Glomerular visceral epithelial cell (primary cell): ENCODE data around the gene HAUS1.
"Not testable (repeated sequence)": the region's sequence is repeated elsewhere in the genome, so short reads cannot be mapped to it uniquely, and the experiment has no call there.

ENCODE experiments used
- DNase-seq: peaks from one replicate; pipeline ENCODE4 v3.0.0-alpha.2; 2016; ENCODE audit errors: extremely low spot score

HAUS1 gene

GRCh38 chr18:46156124-46156745 lies 52.0 kb downstream of the HAUS1 start:
- no peak for DNase-seq

GRCh38 chr18:46156843-46157242 lies 52.7 kb downstream of the HAUS1 start:
- no peak for DNase-seq

DNA sequence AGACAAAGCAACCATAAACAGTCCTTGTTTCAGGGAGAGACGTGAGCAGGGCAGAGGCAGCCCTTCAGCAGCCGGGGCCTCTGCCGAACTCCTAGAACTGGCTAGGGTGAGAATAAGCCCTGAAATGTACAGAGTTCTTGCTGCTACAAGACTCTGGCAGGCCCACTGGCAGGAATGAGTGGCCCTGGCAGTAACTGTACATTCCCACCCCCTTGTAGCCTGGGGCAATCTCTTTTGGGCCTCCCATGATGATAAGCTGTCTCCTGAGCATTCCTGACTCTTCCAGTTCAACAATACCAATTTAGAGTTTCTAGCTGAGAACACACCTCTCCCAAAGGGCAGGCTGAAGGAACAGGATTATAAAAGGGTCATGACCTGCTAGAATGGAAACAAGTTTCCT lies 54.3 kb downstream of the HAUS1 start:
- DNase-seq: no peak

DNA sequence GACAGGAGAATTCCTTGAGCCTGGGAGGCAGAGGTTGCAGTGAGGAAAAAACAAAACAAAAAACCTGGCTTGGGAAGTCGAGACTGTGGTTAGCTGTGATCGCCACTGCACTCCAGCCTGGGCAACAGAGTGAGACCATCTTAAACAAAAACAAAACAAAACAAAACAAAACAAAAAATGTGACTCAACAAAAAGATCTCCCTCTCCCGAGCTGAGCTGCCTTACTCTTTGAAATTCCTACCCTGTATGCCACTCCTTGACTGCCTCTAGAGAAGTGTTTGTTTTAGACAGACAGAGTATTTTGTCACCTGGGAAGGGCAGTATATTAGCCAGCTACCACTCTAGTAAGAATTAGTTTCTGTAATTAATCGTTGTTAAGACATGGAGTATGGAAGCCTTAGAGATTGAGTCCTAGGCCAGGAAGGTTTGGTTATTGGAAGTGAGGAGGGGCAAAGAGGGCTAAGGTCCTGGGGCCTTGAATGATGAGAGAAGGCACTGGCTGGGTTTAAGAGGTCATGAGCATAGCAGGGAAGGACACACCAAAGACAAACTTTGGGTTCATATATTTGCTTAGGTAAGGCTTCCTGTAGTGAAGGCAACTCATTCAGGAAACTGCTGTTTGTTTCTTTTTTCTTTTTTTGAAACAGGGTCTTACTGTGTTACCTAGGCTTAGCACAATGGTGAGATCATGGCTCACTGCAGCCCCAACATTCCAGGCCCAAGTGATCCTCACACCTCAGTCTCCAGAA lies 56.0 kb downstream of the HAUS1 start:
- peak; percentile 22 for DNase-seq

- not testable (repeated sequence) for DNase-seq
These were observed 56.7 kb downstream of the HAUS1 start for GRCh38 chr18:46160840-46161239.

GRCh38 chr18:46161703-46162396 lies 57.7 kb downstream of the HAUS1 start:
- no peak for DNase-seq

- DNase-seq: no peak
These were observed 58.9 kb downstream of the HAUS1 start for GRCh38 chr18:46163091-46163490.

DNA sequence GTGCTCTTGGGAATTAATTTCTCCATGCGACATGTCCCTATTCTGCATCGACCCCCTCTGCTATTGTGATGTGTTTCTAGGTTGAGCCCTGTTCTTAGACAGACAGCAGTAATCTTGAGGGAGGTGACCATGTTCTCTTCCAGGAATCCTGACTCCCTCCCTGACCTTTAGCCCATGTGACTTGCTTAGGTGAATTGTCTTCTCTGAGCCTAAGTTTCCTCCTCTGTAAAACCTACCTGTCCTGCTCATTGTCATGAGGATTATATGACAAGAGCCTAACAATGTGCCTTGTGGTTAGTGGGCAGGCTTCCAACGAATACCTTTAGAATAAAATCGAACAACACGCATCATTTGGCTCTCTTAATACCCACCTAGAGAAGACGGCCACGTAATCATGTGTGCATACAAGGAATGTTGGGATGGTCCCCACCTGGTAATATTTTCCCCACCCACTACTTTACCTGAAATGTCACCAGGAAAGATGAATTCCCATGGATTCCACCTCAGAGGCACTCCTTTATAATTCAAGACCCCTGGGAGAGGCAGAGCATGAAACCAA lies 59.8 kb downstream of the HAUS1 start:
- DNase-seq: no peak

GRCh38 chr18:46164502-46164901 lies 60.3 kb downstream of the HAUS1 start:
- DNase-seq: not testable (repeated sequence)

DNA sequence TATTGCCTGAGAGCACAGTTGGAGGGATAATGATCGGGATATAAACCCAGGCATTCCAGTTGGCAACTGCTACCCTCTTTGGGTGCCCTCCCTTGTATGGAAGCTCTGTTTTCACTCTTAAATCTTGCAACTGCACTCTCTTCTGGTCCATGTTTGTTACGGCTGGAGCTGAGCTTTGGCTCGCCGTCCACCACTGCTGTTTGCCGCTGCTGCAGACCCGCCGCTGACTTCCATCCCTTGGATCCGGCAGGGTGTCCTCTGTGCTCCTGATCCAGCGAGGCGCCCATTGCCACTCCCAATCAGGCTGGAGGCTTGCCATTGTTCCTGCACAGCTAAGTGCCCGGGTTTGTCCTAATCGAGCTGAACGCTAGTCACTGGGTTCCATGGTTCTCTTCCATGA lies 60.7 kb downstream of the HAUS1 start:
- no peak for DNase-seq

DNA sequence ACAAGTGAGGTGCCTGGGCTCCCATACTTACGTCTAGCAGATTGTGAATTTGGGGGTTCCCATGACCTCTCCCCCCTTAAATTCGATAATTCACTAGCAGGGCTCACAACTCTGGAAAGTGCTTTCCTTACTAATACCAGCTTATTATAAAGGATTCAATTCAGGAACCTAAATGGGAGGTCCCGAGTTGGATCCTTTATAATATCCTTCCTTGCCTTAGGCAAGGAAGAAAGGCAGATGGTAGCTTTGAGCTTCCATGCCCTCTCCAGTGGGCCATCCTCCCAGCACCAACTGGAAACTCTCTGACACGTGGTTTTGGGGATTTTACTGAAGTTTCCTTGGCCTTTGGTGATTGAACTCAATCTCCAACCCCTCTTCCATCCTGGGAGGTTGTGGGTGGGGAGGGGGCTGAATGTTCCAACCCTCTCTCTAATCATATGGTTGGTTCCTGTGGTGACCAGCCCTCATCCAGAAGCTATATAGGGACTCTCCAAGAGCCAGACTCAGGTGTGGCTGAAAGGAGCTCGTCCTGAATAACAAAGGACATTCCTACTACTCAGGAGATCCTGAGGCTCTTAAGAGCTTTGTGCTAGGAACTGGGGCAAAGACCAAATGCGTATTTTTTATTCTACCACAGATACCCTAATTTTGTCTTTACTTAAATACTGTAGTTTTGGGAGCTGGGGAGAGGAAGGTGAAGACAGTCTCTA lies 62.2 kb downstream of the HAUS1 start:
- no peak for DNase-seq

GRCh38 chr18:46167971-46168370 lies 63.8 kb downstream of the HAUS1 start:
- DNase-seq: no peak

GRCh38 chr18:46169464-46169941 lies 65.3 kb downstream of the HAUS1 start:
- DNase-seq: peak; percentile 76

GRCh38 chr18:46171331-46171730 lies 67.1 kb downstream of the HAUS1 start:
- no peak for DNase-seq

GRCh38 chr18:46173393-46174341 lies 69.5 kb downstream of the HAUS1 start:
- DNase-seq: peak; percentile 94

- DNase-seq: peak; percentile 49
These were observed 70.3 kb downstream of the HAUS1 start for GRCh38 chr18:46174342-46175041.

GRCh38 chr18:46176001-46176400 lies 71.8 kb downstream of the HAUS1 start:
- no peak for DNase-seq
